ENCODE measurements around the gene ASCL4.

ASCL4 gene

GRCh38 chr12:107783406-107784376, 9.2 kb downstream of the ASCL4 start:
- no peaks in the 10 kb centered on the region for H3K79me2 ChIP-seq (ENCODE audit: control insufficient read depth, low read length)
- H3K4me2 ChIP-seq (ENCODE audit: low read length) = peak overlapping the region; percentile 59
- no peaks in the 10 kb centered on the region for H3K27me3 ChIP-seq (ENCODE audit: control insufficient read depth, low read length)
- no peaks in the 10 kb centered on the region for H3K9me2 ChIP-seq (replicated peaks; ENCODE audit: control insufficient read depth, low read length)
- H3K4me1 ChIP-seq (ENCODE audit: control insufficient read depth, low read length) = peaks cover 35% of the 10 kb centered on the region
- H3K4me3 ChIP-seq (ENCODE audit: low read length) = peak overlapping the region; percentile 32
- H3F3A ChIP-seq (ENCODE audit: control insufficient read depth, insufficient read depth) = no peaks in the 10 kb centered on the region
- no peaks in the 10 kb centered on the region for H3K9me3 ChIP-seq (ENCODE audit: control insufficient read depth, insufficient read depth, low read length)
- H3K27ac ChIP-seq (ENCODE audit: low read depth, low read length) = peak overlapping the region; percentile 26
- TF ChIP-seq CTCF (IDR thresholded peaks at IDR 0.05; ENCODE audit: low read depth, low read length, poor library complexity, severe bottlenecking) (no peak), EZH2phosphoT487 (IDR thresholded peaks at IDR 0.05; ENCODE audit: borderline replicate concordance, low read length) (no peak)
- H4K20me1 ChIP-seq (ENCODE audit: control insufficient read depth, insufficient read depth, low read depth, low read length) = no peaks in the 10 kb centered on the region
- no peaks in the 10 kb centered on the region for H3K36me3 ChIP-seq (ENCODE audit: control insufficient read depth, low read length)

- no peaks in the 10 kb centered on the region for H3F3A ChIP-seq (ENCODE audit: control insufficient read depth, insufficient read depth)
- TF ChIP-seq EZH2phosphoT487 (IDR thresholded peaks at IDR 0.05; ENCODE audit: borderline replicate concordance, low read length) (no peak), CTCF (IDR thresholded peaks at IDR 0.05; ENCODE audit: low read depth, low read length, poor library complexity, severe bottlenecking) (no peak)
- H3K27me3 ChIP-seq (ENCODE audit: control insufficient read depth, low read length) = no peaks in the 10 kb centered on the region
- H4K20me1 ChIP-seq (ENCODE audit: control insufficient read depth, insufficient read depth, low read depth, low read length) = no peaks in the 10 kb centered on the region
- no peak overlapping the region for H3K4me2 ChIP-seq (ENCODE audit: low read length)
- H3K4me3 ChIP-seq (ENCODE audit: low read length) = no peak overlapping the region
- H3K9me2 ChIP-seq (replicated peaks; ENCODE audit: control insufficient read depth, low read length) = no peaks in the 10 kb centered on the region
- no peaks in the 10 kb centered on the region for H3K79me2 ChIP-seq (ENCODE audit: control insufficient read depth, low read length)
- H3K27ac ChIP-seq (ENCODE audit: low read depth, low read length) = no peak overlapping the region
- peaks cover 17% of the 10 kb centered on the region for H3K4me1 ChIP-seq (ENCODE audit: control insufficient read depth, low read length)
- peaks cover 11% of the 10 kb centered on the region; the same call in 1 of the 2 replicates for H3K9me3 ChIP-seq (ENCODE audit: control insufficient read depth, insufficient read depth, low read length)
- no peaks in the 10 kb centered on the region for H3K36me3 ChIP-seq (ENCODE audit: control insufficient read depth, low read length)
Measured at GRCh38 chr12:107788281-107788680, 13.8 kb downstream of the ASCL4 start.

- Histone ChIP-seq H3K9me2 (replicated peaks; ENCODE audit: control insufficient read depth, low read length) (no peaks in the 10 kb centered on the region), H3K4me3 (ENCODE audit: low read length) (no peak overlapping the region), H3K36me3 (ENCODE audit: control insufficient read depth, low read length) (no peaks in the 10 kb centered on the region), H3K4me2 (ENCODE audit: low read length) (no peak overlapping the region), H3K4me1 (ENCODE audit: control insufficient read depth, low read length) (peaks cover 11% of the 10 kb centered on the region), H3K79me2 (ENCODE audit: control insufficient read depth, low read length) (no peaks in the 10 kb centered on the region), H4K20me1 (ENCODE audit: control insufficient read depth, insufficient read depth, low read depth, low read length) (no peaks in the 10 kb centered on the region), H3K27ac (ENCODE audit: low read depth, low read length) (no peak overlapping the region), H3K9me3 (ENCODE audit: control insufficient read depth, insufficient read depth, low read length) (peaks cover 11% of the 10 kb centered on the region; the same call in 1 of the 2 replicates), H3K27me3 (ENCODE audit: control insufficient read depth, low read length) (no peaks in the 10 kb centered on the region), H3F3A (ENCODE audit: control insufficient read depth, insufficient read depth) (no peaks in the 10 kb centered on the region)
- TF ChIP-seq CTCF (IDR thresholded peaks at IDR 0.05; ENCODE audit: low read depth, low read length, poor library complexity, severe bottlenecking) = no peak
- TF ChIP-seq EZH2phosphoT487 (IDR thresholded peaks at IDR 0.05; ENCODE audit: borderline replicate concordance, low read length) = no peak
Measured at GRCh38 chr12:107788690-107789458, 14.4 kb downstream of the ASCL4 start.

Measured in DOHH2 (cell line).